ENCODE data around the gene UFC1. TPM values are rescaled to one million over a fixed set of nuclear protein-coding genes. Genes with fewer than 3 reads are reported as not detected.

UFC1 gene
- total and polyA plus RNA-seq, 8 donors, result 93.8 to 163 (median 144) TPM

GRCh38 chr1:161195171-161195570 lies 41.4 kb downstream of the UFC1 start:
- peaks cover 0 to 4% of the 10 kb centered on the region in 2 donors for H3K27me3 ChIP-seq
- ATAC-seq, result no peak
- intact Hi-C loops (cut with DNase I), result no loop called here
- H3K9me3 ChIP-seq, result no peaks in the 10 kb centered on the region
- H3K4me1 ChIP-seq, result peaks cover 7 to 51% of the 10 kb centered on the region in 2 donors
- TF ChIP-seq CTCF (IDR thresholded peaks at IDR 0.05), result no peak
- H3K4me3 ChIP-seq, result peak overlapping the region in 1 of 2 donors; percentile 30
- peak in 1 of 4 donors; percentile 34 for DNase-seq
- H3K36me3 ChIP-seq, result peaks cover 0 to 14% of the 10 kb centered on the region in 2 donors
- H3K27ac ChIP-seq, result peak overlapping the region in 1 of 2 donors; percentile 23

GRCh38 chr1:161196111-161196510 lies 42.3 kb downstream of the UFC1 start:
- DNase-seq, result no peak
- ATAC-seq, result no peak
- TF ChIP-seq CTCF (IDR thresholded peaks at IDR 0.05), result no peak
- peaks cover 0 to 8% of the 10 kb centered on the region in 2 donors for H3K36me3 ChIP-seq
- H3K4me1 ChIP-seq, result peaks cover 12 to 61% of the 10 kb centered on the region in 2 donors
- peak overlapping the region in 1 of 2 donors; percentile 30 for H3K4me3 ChIP-seq
- peaks cover 0 to 1% of the 10 kb centered on the region in 2 donors for H3K27me3 ChIP-seq
- peak overlapping the region in 1 of 2 donors; percentile 75 for H3K27ac ChIP-seq
- intact Hi-C loops (cut with DNase I), result no loop called here
- no peaks in the 10 kb centered on the region for H3K9me3 ChIP-seq

GRCh38 chr1:161196521-161197451 lies 43.0 kb downstream of the UFC1 start:
- peak; percentile 2 for ATAC-seq
- Histone ChIP-seq H3K27ac (peak overlapping the region in 1 of 2 donors; percentile 75), H3K27me3 (no peaks in the 10 kb centered on the region), H3K4me1 (peaks cover 19 to 65% of the 10 kb centered on the region in 2 donors), H3K9me3 (no peaks in the 10 kb centered on the region), H3K4me3 (peak overlapping the region; percentile 9 to 30), H3K36me3 (peaks cover 0 to 2% of the 10 kb centered on the region in 2 donors)
- intact Hi-C loops (cut with DNase I), result no loop called here
- TF ChIP-seq CTCF (IDR thresholded peaks at IDR 0.05), result no peak
- peak in 1 of 4 donors; percentile 56 for DNase-seq

- ATAC-seq (no peak), DNase-seq (no peak)
- no peaks in the 10 kb centered on the region for H3K9me3 ChIP-seq
- peaks cover 20 to 58% of the 10 kb centered on the region in 2 donors for H3K4me1 ChIP-seq
- H3K36me3 ChIP-seq, result no peaks in the 10 kb centered on the region
- peak overlapping the region; percentile 9 to 30 for H3K4me3 ChIP-seq
- H3K27ac ChIP-seq, result peak overlapping the region; percentile 58 to 75
- no peak for TF ChIP-seq CTCF (IDR thresholded peaks at IDR 0.05)
- no peaks in the 10 kb centered on the region for H3K27me3 ChIP-seq
- intact Hi-C loops (cut with DNase I), result no loop called here
These were observed 43.9 kb downstream of the UFC1 start for GRCh38 chr1:161197560-161198193.
